T-helper 1 cell treated with Interleukin-12 subunit alpha and Interleukin-12 subunit beta and Interleukin-4 antibody, amounts not matched to agents 30 ng/mL and 1 ng/mL, for 36 hours (primary cell): ENCODE results near the gene BMP4. TPM values are rescaled to one million over a fixed set of nuclear protein-coding genes. Genes with fewer than 3 reads are reported as not detected.

ENCODE experiments used
- intact Hi-C: fragments of 100-400 bp; cut with micrococcal nuclease; formaldehyde crosslinking; loops from one replicate; pipeline ENCODE4 v1.15.1; 2024
- total RNA-seq: library from RNA; stranded (reverse); gene quantifications from 2 replicates; pipeline ENCODE4 v1.2.3, GENCODE V29; 2022

BMP4 gene
- total RNA-seq, 1 donor from 2014 or later = not detected

DNA sequence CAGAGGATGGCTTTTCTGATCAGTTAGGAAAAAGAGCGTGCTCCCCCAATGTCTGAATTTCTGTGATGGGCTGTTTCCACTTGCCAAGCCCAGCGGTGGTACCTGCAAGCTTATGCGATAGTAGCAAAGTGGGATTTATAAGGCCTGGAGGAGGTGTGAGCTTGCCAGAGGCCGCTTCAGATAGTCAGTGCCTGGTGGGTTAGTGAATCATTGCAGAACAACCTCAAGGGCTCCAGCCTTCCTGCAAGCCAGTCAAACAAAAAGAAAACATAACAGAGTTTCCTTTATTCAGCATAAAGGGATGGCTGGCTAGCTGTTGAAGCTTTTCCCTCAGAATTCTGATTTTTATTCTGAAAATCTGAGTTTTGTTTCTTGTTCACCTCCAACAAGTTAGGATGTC lies 7.6 kb upstream of the BMP4 start:
- intact Hi-C loops = no loop called here

DNA sequence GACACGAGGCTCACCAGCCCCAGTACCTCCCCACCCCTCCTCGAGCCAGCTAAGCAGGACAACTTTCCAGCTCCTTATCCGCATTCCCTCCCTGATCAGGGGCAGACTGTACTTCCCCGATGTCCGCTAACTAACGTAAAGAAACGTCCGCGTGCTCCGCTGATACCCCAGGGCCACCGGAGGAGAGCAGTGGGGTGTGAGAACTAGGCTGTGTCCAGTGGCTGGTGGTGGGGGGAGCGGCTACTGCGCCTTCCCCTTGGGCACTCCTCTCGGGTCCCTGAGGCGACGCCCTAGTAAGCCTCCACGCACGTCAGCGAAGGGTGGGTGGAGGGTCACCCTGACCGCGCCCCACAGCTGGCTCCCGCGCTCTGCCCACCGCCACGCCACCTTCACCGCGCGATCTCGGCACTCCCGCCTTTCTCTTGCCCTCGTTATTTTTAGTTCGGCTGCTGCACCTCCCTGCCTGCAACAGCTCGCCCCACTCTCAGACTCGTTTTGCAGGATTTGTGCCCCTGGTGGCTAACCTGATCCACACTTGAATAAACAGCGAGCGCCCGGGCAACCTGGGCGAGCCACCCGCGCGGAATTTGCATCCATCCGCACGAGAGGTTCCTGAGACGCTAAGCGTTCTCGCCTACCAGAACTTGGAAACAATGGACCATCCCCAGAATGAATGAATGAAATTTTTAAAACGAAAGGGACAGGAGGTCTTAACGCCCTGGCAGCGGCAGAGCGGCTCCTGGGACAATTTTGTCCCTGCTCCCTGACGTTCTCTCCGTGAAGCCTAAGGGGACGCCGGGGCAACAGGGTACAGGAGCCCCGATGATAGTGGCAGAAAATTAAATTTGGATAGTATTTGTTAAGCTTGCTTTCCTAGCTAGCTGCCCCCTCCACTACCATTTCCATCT lies 6.9 kb upstream of the BMP4 start:
- intact Hi-C loops = no loop called here

DNA sequence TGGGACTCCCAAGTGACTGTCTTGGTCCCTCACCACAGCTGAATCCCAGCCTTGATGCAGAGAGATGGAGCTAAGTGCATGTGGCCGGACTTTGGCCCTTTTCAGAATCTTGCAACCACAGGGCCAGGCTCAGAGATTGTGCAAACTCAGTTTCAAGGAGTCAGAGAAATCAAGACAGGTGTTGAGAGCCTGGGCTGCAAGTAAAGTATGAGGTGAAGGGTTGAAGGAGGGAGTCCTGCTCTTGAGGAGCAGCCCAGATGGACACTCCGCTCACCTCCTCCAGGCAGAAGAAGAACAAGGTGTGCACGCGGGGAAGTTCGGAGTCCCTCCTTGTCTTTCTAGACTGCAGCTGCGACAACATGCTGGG lies 6.3 kb upstream of the BMP4 start:
- intact Hi-C loops = no loop called here

DNA sequence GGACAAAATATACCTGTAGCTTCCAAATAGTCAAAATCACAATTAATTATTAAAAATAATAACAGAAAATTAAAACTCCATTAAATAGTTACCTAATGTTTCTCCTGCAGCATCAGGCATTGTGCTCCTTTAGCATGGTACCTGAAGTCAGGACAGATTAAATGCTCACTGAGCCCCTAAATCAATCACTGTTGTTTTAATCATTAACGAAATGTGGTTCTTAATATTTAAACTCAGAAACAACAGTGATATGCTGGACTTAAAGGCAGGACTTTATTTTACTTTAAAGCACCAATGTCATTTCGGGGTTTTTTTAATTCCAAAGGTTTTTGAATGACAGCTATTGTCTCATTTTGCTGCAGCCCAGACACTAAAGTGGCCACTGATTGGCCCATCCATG lies 2.0 kb upstream of the BMP4 start:
- intact Hi-C loops = no loop called here

DNA sequence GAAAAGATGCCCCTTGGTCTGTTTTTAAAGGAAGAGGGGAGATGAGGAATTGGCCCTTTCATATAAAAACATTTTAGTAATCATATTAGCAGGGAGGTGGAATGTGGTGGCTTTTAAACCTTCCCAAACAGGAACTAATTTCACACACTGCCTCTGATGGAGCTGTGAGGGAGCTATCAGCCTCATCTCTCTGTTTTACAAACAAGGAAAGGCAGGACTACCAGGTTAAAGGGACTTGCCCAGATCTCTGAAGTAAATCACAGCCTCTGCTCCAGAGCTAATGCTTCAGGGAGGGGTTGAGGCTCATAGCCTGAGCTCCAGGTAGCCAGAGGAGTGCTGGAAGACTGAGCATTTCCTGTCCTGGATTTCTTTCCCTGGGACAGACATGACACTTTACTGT lies 1.1 kb upstream of the BMP4 start:
- intact Hi-C loops = no loop called here

DNA sequence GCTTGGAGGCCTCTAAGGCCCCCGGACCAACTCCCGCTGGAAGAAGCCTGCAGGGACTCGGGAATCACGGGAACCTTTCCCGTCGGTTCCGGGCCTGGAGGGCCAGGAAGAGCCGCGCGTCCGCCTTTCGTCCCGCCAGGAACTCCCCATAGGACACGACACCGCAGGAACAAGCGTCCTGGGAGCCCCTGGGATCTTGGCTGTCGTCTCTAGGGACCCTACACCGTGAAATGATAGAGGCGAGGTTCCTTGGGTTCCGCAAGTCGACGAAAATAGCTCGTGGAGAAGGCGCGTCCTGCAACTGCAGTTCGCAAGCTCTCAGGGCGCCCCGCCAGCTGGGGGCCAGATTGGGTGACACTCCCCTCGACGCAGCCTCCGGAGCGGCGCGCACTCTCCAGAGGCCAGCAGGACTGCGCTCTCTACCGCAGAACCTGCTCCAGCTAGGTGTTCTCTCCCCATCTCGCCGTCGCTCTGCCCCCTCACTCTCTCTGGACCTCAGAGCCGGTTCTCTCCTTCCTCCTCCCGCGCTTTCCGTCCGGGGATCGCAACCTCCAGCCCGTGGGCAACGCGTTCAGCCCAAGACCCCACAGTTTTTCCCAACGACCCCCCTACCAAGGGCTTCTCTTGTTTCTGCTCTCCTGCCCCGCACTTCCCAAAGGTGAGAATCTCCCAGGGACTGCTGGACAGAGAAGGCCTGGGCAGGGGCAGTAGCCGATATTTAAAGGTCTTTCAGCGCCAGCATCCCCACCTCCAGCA lies 776 bp downstream of the BMP4 start:
- intact Hi-C loops = no loop called here

DNA sequence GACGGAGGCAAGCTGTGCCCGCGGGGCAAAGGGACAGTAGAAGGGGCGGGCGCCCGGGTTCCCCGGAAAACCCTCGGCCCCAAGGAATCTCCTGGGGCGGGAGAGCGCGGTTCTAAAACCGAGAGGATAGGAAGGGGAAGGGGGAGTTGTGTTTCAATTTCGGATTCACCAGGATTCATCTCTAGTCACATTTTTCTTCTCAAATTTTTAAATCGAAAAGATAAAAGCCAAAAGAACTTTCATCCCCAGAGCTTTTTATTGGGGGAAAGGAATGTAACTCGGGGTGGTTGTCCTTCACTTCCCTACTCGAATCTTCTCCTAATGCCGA lies 1.4 kb downstream of the BMP4 start:
- intact Hi-C loops = no loop called here

DNA sequence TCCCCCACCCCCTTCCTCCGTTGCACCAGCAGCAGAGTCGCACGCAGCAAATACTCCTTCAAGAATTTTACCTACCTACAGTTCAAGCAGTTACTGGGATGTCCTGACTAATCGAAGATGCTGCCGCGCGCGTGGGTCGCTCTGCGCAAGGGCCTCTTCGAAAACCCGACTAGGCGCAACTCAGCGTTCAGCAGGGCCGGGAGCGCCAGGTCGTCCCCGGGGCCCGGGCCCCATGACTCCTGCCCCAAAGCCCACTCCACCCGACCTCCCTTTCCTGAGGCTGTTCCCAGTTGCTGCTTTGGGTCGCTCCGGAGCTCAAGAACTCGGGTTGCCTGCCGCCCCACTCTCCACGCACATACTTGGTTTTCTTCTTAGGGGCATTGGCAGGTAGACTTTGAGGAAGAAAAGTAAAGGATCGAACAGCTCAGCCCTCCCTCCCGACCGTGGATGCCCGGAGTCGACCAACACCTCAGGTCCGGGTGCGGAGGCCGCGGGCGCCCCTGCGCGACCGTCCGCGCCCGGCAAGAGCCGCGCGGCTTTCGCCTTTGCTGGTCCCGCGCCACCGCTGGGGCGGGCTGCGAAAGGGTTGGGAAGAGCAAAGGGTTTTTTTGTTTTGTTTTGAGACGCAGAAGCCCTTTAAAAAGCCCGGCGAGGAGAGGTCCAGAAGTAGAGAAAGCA lies 1.9 kb downstream of the BMP4 start:
- intact Hi-C loops = no loop called here

DNA sequence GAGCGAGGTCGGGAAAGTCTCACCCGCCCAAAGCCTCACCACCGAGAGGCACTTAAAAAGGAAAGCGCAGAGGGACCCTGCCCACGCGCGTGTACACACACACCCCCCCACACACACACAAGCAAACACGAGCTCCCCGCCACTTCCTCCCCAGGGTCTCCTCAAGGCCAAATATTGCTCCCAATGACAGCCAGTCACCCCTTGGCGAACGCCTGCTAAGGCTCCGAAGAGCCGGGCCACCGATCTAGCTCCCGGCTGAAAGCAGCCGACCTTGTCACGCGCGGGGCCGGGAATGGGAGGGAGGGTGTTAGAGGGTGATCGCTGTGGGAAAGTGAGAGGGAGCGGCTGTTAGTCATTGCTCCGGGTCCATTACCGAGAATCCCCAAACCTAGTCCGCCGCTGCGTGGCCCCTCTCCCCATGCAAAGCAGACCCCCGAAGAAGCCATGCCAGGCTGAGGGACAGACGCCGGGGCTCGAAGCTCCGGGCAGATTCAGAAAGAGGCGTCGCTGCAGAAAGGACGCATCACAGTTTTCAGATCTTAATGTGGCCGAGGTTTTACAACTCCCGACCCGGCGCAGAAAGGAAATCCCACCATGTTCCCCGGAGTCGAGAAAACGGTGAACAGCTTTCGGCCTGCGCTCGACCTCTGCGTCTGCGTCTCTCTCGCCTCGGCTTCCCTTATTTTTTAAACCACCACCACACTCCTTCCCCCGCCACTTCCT lies 2.6 kb downstream of the BMP4 start:
- intact Hi-C loops = loop anchor here (2.0 kb wide), 1 partner anchor 13 kb away; no protein-coding TSS in a partner anchor

DNA sequence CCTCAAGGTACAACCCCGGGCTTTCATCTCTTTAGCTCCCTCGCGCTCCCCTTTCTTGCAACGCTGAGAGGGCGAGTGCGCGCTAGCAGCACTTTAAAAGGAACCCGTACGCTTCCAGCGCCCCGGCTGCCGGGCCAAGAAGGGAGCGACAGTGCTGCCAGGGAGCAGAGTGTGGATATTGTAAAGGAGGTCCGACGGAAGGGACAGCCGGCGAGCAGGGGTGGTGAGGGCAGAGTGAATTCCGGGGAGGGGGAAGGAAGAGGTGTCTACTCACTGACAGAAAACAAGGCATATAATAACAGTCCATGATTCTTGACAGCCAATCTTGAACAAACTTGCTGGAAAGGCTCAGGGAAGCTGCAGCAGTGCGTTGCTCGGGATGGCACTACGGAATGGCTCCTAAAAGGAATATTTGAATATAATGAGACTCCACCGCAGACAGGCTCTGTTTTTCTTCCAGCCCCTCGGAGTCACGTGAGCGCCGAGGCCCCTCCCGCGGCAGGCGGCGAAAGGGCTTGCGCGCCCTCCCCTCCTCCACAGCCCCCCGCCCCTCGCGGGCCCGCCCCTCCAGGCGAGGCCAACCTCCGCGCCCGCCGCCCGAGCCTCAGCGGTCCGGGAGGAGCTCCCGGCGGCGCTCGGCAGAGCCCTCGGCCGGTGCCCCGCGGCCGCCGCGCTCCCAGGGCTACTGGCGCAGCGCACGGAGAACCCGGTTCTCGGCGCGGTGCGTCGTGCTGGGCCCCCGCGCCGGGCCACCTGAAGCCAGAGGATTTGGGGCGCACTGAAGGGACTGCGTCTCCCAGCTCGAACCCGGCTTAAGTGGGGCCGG lies 3.4 kb downstream of the BMP4 start:
- intact Hi-C loops = loop anchor here (2.0 kb wide), 1 partner anchor 14 kb away; no protein-coding TSS in a partner anchor

DNA sequence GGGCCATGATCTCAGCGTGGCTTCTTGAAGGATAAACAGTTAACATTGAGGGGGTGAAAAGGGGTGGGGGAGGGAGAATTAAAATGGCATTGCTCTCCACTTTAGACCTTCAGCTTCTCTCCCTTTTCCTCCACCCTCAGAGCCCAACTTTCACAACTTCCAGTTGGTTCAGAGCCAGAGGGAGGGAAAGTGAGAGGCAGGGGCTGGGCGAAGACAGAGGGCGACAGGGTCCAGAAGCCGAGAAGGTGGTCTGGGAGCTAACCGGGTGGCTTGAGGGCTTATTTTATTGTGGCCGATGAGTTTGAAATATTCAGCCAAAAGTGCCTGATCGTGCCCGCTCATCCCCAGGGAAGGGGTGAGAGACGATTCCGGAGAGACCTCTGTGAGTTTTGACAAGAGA lies 4.1 kb downstream of the BMP4 start:
- intact Hi-C loops = loop anchor here (2.0 kb wide), 1 partner anchor 14 kb away; no protein-coding TSS in a partner anchor

DNA sequence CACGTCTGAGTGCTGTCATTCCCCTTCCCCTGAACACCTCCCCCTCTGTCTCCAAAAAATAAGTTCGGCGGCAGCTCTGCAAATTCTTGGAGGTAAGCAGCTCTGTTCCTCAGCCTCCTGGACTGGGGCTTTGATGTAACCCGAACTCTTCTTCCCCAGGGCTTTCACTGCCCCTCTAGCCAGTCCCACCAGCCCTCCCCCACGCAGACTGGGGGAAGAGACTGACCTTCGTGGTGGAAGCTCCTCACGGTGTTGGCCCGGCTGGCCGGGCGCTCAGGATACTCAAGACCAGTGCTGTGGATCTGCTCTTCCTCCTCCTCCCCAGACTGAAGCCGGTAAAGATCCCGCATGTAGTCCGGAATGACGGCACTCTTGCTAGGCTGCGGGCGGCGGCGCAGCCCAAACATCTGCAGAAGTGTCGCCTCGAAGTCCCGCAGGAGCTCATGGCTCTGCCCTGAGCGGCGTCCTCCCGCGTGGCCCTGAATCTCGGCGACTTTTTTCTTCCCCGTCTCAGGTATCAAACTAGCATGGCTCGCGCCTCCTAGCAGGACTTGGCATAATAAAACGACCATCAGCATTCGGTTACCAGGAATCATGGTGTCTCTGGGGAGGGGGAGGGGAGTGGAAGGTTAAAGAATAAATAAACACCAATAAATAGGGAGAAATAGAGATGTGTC lies 4.9 kb downstream of the BMP4 start:
- intact Hi-C loops = loop anchor here (2.0 kb wide), 1 partner anchor 15 kb away; no protein-coding TSS in a partner anchor

DNA sequence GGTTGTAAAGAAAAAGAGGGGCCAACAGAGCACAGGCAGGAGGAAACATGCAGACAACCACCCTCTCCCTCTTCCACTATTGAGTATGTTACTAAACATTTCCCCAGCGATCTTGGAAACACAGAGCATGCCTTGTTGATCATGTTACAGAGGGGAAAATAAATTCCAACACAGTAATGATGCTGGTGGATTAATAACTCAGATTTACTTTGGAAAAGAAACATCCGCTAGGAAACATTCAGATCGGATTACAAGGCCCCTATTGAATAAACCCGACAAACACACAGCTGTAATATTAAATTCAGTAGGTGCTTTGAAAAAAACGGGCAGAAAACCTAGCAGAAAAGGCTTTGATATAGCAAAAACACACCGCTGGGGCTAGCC lies 5.4 kb downstream of the BMP4 start:
- intact Hi-C loops = no loop called here

DNA sequence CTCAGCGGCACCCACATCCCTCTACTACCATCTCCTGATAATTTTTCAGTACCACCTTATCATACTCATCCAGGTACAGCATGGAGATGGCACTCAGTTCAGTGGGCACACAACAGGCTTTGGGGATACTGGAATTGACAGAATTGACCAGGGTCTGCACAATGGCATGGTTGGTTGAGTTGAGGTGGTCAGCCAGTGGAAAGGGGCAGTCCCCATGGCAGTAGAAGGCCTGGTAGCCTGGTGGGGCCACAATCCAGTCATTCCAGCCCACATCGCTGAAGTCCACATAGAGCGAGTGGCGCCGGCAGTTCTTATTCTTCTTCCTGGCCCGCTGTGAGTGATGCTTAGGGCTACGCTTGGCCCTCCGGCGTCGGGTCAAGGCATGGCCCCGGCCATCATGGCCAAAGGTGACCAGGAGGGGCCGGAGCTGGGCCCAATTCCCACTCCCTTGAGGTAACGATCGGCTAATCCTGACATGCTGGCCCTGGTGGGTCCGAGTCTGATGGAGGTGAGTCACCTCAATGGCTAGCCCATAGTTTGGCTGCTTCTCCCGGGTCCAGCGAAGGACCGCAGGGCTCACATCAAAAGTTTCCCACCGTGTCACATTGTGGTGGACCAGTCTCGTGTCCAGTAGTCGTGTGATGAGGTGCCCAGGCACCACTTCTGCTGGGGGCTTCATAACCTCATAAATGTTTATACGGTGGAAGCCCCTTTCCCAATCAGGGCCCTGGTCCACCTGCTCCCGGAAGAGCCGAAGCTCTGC lies 6.4 kb downstream of the BMP4 start:
- intact Hi-C loops = no loop called here

DNA sequence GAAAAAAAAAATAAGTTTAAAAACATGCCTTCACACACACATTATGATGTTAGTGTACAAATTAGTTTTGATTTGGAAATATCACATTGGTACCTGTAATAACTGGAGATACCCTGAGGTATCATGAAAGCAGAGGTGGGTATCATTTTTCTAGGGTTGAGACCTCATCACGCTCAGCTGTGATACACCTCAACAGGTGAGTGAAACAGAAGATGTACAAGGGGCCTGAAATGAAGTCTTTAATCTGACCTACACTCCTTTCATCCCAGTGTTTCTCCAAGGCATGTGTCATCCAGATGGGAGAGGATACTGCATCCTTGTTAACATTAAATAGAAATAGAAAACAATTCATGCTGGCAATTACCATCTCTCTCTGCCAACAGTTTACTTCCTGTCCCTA lies 7.4 kb downstream of the BMP4 start:
- intact Hi-C loops = no loop called here

DNA sequence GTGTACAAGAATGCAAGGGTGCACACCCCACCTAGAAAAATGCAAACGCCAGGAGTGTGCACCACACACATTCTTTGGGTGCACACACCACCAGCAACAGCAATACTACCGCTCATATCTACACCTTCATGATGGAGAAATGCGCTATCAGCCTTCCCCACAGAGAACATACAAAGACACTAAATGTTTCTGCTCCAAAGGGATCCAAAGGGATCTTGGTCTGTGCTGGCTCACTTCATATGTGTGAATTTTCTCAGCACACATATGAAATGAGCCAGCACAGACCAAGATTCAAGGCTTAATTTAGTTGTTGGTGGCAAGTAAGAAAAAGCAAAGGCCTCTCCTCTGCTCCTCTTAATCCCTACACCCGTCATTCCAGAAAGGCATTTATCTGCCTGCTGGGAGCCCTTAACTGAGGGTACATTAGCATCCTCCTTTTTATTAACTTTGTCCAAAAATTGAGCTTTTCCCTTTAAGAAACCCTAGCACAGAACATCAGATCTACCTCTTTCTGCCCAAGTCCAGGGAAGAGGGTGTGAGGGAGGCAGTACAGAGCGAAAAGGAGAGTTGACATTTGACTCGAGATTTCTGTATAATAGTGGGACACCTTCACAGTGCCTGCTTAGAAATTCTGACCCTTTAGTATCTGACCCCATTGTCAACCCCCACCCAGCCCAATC lies 8.3 kb downstream of the BMP4 start:
- intact Hi-C loops = no loop called here

DNA sequence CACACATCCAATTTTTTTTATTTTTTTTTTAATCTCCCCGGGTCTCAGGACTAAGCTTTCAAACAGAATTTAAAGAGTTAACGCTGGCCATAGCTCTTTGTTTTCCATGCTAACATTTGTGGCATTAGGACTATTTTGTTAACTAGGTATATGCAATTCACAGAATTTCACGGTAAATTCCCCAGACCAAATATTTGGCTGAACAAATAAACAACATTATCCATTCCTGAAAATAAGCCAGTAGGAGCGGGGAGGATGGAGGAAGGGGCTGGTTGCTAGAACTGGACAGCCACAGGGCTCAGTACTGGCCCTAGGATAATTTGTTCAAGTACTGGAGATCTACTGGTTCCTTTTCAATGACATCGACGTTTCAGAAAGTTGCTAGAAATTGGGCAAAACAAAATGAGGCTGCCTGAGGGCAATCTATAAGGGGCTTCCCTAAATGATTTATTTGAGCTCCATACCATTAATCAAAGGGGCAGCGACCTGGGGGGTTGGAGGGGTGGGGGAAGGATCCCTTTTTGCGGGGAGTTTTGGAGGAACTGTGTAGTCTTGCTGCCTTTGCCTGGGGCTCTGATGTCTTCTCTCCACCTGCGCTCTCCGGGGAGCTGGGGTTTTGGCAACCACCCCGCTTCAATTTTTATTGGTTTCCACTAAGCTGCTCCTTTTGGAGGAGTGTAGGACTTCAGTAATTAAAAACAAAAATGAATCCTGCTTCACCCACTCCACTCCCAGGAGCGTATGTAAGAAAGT lies 9.0 kb downstream of the BMP4 start:
- intact Hi-C loops = no loop called here

DNA sequence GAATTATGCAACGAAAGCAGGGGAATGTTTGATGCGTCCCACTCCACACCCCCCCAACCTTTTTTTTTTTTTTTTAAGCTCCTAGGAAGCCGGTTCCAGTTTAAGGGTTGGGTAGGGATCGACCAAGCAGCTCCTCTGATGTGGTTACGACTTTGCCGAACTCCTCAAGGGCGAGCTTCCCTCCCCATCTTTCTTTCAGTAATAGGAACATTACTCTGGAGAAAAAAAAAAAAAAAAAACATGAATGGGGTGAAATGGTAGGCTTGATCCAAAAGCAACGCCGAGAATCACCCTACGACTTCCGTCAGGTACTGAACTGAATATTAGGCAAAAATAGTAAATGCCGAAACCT lies 9.6 kb downstream of the BMP4 start:
- intact Hi-C loops = no loop called here
